Thoracic aorta (tissue), 2 donors: ENCODE data around the gene ZNF543. TPM values are rescaled to one million over a fixed set of nuclear protein-coding genes. Genes with fewer than 3 reads are reported as not detected.

ENCODE experiments used
- ATAC-seq: fragments of 150-250 bp; one replicate; pipeline ENCODE4 v1.8.0; 2017; ENCODE audit warnings: low read depth; ENCODE audit not compliant: insufficient number of reproducible peaks, low FRiP score
- DNase-seq: peaks from one replicate; pipeline ENCODE4 v3.0.0-alpha.2; 2020; ENCODE audit warnings: low spot score
- H3K27ac ChIP-seq, 2 donors: fragments of 200-600 bp; sonication (generic); 1 replicate in 1 of 2; 2 replicates in 1 of 2; pipeline ENCODE4 v1.5.1; 2016; ENCODE audit warnings: mild to moderate bottlenecking in 2 of 2, moderate library complexity in 2 of 2
- H3K27me3 ChIP-seq: fragments of 200-600 bp; sonication (generic); replicated peaks from 2 replicates; pipeline ENCODE4 v1.6.0; 2016; ENCODE audit warnings: mild to moderate bottlenecking; ENCODE audit not compliant: insufficient read depth
- H3K36me3 ChIP-seq: fragments of 200-600 bp; sonication (generic); one replicate; pipeline ENCODE4 v1.5.1; 2016
- H3K4me1 ChIP-seq, 2 donors: fragments of 200-600 bp; sonication (generic); 1 replicate in 1 of 2; 2 replicates in 1 of 2; pipeline versions ENCODE4 v1.5.1 to v1.6.0; 2016; ENCODE audit warnings: low read depth in 2 of 2, mild to moderate bottlenecking in 1 of 2; ENCODE audit not compliant: control insufficient read depth in 1 of 2
- H3K4me3 ChIP-seq: fragments of 200-600 bp; sonication (generic); 2 replicates; pipeline ENCODE4 v1.5.1; 2016; ENCODE audit warnings: mild to moderate bottlenecking
- H3K9me3 ChIP-seq: fragments of 200-600 bp; sonication (generic); 2 replicates; pipeline ENCODE4 v1.5.1; 2016
- total RNA-seq, 2 donors: library from RNA; depleted of rRNA; stranded (reverse); fragments of >200 nt; gene quantifications; one replicate each; pipeline versions ENCODE4 v1.1.0 to v1.2.3, GENCODE V29; 2016
- TF ChIP-seq, protein P1 (sequence below): fragments of 200-600 bp; sonication (generic); IDR thresholded peaks from one replicate; pipeline ENCODE4 v1.5.1; 2019; ENCODE audit warnings: antibody characterized with exemption

Gene ZNF543
- total RNA-seq, 2 donors from 2014 or later, result 7.6 to 9.7 TPM

DNA sequence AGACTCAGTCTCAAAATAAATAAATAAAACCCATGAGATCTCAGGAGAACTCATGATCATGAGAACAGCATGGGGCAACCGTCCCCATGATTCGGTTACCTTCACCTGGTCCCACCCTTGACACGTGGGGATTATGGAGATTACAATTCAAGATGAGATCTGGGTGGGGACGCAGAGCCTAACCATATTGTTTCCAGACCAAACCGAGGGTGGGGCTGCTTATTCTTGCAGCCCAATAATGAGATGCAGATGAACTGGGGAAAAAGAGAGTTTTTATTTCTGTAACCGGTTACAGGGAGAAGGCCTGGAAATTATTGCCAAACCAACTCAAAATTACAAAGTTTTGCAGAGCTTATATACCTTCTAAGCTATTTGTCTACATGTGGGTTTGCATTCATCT, 55.9 kb downstream of the ZNF543 start:
- no peaks in the 10 kb centered on the region for H3K27me3 ChIP-seq
- peaks cover 43% of the 10 kb centered on the region for H3K9me3 ChIP-seq
- DNase-seq (no peak), ATAC-seq (no peak)
- TF ChIP-seq, protein P1, sequence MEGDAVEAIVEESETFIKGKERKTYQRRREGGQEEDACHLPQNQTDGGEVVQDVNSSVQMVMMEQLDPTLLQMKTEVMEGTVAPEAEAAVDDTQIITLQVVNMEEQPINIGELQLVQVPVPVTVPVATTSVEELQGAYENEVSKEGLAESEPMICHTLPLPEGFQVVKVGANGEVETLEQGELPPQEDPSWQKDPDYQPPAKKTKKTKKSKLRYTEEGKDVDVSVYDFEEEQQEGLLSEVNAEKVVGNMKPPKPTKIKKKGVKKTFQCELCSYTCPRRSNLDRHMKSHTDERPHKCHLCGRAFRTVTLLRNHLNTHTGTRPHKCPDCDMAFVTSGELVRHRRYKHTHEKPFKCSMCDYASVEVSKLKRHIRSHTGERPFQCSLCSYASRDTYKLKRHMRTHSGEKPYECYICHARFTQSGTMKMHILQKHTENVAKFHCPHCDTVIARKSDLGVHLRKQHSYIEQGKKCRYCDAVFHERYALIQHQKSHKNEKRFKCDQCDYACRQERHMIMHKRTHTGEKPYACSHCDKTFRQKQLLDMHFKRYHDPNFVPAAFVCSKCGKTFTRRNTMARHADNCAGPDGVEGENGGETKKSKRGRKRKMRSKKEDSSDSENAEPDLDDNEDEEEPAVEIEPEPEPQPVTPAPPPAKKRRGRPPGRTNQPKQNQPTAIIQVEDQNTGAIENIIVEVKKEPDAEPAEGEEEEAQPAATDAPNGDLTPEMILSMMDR, result no peak
- H3K4me3 ChIP-seq, result no peak overlapping the region
- H3K4me1 ChIP-seq, result no peaks in the 10 kb centered on the region
- H3K27ac ChIP-seq, result no peak overlapping the region
- peaks cover 58% of the 10 kb centered on the region for H3K36me3 ChIP-seq

DNA sequence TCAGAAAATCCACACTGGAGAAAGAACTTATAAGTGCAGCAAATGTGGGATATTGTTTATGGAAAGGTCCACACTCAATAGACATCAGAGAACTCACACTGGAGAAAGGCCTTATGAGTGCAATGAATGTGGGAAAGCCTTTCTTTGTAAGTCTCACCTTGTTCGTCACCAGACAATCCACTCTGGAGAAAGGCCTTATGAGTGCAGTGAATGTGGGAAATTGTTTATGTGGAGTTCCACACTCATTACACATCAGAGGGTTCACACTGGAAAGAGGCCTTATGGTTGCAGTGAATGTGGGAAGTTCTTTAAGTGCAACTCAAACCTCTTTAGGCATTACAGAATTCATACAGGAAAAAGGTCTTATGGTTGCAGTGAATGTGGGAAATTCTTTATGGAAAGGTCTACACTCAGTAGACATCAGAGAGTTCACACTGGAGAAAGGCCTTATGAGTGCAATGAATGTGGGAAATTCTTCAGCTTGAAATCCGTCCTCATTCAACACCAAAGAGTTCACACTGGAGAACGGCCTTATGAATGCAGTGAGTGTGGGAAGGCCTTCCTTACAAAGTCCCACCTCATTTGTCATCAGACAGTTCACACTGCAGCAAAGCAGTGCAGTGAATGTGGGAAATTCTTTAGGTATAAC, 57.4 kb downstream of the ZNF543 start:
- no peak for ATAC-seq
- peaks cover 47% of the 10 kb centered on the region for H3K36me3 ChIP-seq
- H3K27me3 ChIP-seq, result no peaks in the 10 kb centered on the region
- no peak overlapping the region for H3K27ac ChIP-seq
- no peak overlapping the region for H3K4me3 ChIP-seq
- no peaks in the 10 kb centered on the region for H3K4me1 ChIP-seq
- H3K9me3 ChIP-seq, result peaks cover 43% of the 10 kb centered on the region
- DNase-seq, result no peak
- TF ChIP-seq, protein P1, result no peak

Other genes with a start within 250 kb of the ZNF543 start
- not detected for gene USP29, start 200.5 kb upstream of the ZNF543 start, total RNA-seq
- not detected for gene ZIM3, start 175.3 kb upstream of the ZNF543 start, total RNA-seq
- gene DUXA, start 153.0 kb upstream of the ZNF543 start, total RNA-seq, result not detected
- gene ZNF264, start 129.0 kb upstream of the ZNF543 start, total RNA-seq, result 10 to 100 TPM; 60.0 to 65.4 TPM
- 1 to 10 TPM; 1.1 to 2.2 TPM for gene AURKC, start 89.4 kb upstream of the ZNF543 start, total RNA-seq
- 10 to 100 TPM; 23.0 to 30.7 TPM for gene ZNF805, start 79.8 kb upstream of the ZNF543 start, total RNA-seq
- gene ZNF460, start 40.0 kb upstream of the ZNF543 start, total RNA-seq, result 100 to 1,000 TPM in 1 of 2 donors, 10 to 100 TPM in 1; 81.4 to 118 TPM
- 1 to 10 TPM; 6.2 to 7.5 TPM for gene ZNF304, start 30.8 kb downstream of the ZNF543 start, total RNA-seq
- 1 to 10 TPM; 2.0 to 9.5 TPM for gene TRAPPC2B, start 43.1 kb downstream of the ZNF543 start, total RNA-seq
- gene ZNF547, start 43.1 kb downstream of the ZNF543 start, total RNA-seq, result 1 to 10 TPM in 1 of 2 donors, under 1 TPM in 1; 0.68 to 3.4 TPM
- gene ZNF548, start 69.4 kb downstream of the ZNF543 start, total RNA-seq, result 10 to 100 TPM; 48.2 to 49.1 TPM
- gene ZNF17, start 90.7 kb downstream of the ZNF543 start, total RNA-seq, result 10 to 100 TPM; 11.2 to 17.5 TPM
- gene ZNF749, start 114.9 kb downstream of the ZNF543 start, total RNA-seq, result 10 to 100 TPM in 1 of 2 donors, 1 to 10 TPM in 1; 3.0 to 19.2 TPM
- 1 to 10 TPM in 1 of 2 donors, under 1 TPM in 1; 0.95 to 1.5 TPM for gene VN1R1, start 136.7 kb downstream of the ZNF543 start, total RNA-seq
- gene ZNF772, start 157.1 kb downstream of the ZNF543 start, total RNA-seq, result 1 to 10 TPM; 2.7 to 6.6 TPM
- gene ZNF419, start 167.3 kb downstream of the ZNF543 start, total RNA-seq, result 10 to 100 TPM; 11.6 to 13.1 TPM
- gene ZNF773, start 179.5 kb downstream of the ZNF543 start, total RNA-seq, result 1 to 10 TPM; 4.3 to 9.5 TPM
- gene ZNF549, start 206.9 kb downstream of the ZNF543 start, total RNA-seq, result 1 to 10 TPM; 5.7 to 8.3 TPM
- 1 to 10 TPM; 6.3 to 6.5 TPM for gene ZNF550, start 239.4 kb downstream of the ZNF543 start, total RNA-seq